Lung (tissue), 12 donors: Measurements from ENCODE around the gene STK32A. TPM values are rescaled to one million over a fixed set of nuclear protein-coding genes. Genes with fewer than 3 reads are reported as not detected.

Source experiments
- ATAC-seq: fragments of 200-7000 bp; cut with Tn5 transposase; one replicate; pipeline ENCODE4 v1.9.1; 2020; ENCODE audit warnings: moderate number of reproducible peaks; ENCODE audit not compliant: insufficient read depth, low FRiP score
- DNase-seq, 3 donors: peaks; one replicate each; pipeline ENCODE4 v3.0.0-alpha.2; 2013 to 2017
- H3K27ac ChIP-seq, 2 donors: one replicate each; pipeline ENCODE4 v1.5.1; 2013; ENCODE audit warnings: mild to moderate bottlenecking in 2 of 2, moderate library complexity in 2 of 2, control low read depth in 1 of 2, inconsistent platforms in 1 of 2, low read depth in 1 of 2, low read length in 1 of 2
- H3K27me3 ChIP-seq, 3 donors: one replicate each; pipeline ENCODE4 v1.5.1; 2013; ENCODE audit warnings: low read length in 2 of 3; ENCODE audit not compliant: control insufficient read depth in 3 of 3, insufficient read depth in 3 of 3
- H3K36me3 ChIP-seq, 4 donors: one replicate each; pipeline ENCODE4 v1.5.1; 2013; ENCODE audit warnings: low read length in 4 of 4, mild to moderate bottlenecking in 1 of 4, moderate library complexity in 1 of 4; ENCODE audit not compliant: control insufficient read depth in 4 of 4, insufficient read depth in 4 of 4
- H3K4me1 ChIP-seq, 5 donors: one replicate each; pipeline ENCODE4 v1.5.1; 2013; ENCODE audit warnings: low read length in 5 of 5, mild to moderate bottlenecking in 2 of 5, moderate library complexity in 1 of 5; ENCODE audit not compliant: control insufficient read depth in 5 of 5, insufficient read depth in 5 of 5
- H3K4me3 ChIP-seq: one replicate; pipeline ENCODE4 v1.5.1; 2013; ENCODE audit warnings: mild to moderate bottlenecking, control low read depth, moderate library complexity
- H3K9ac ChIP-seq, 2 donors: one replicate each; pipeline ENCODE4 v1.5.1; 2013; ENCODE audit warnings: low read length in 2 of 2, control low read depth in 1 of 2; ENCODE audit not compliant: insufficient read depth in 1 of 2
- H3K9me3 ChIP-seq, 4 donors: one replicate each; pipeline ENCODE4 v1.5.1; 2013; ENCODE audit warnings: low read length in 3 of 4, mild to moderate bottlenecking in 1 of 4, moderate library complexity in 1 of 4; ENCODE audit not compliant: control insufficient read depth in 4 of 4, insufficient read depth in 3 of 4
- WGBS, 2 donors: extraction: QIAGEN DNeasy Blood & Tissue Kit; methylation state at CpG; one replicate each; pipeline ENCODE4 v1.1.7; 2013; 5-methylcytosine and 5-hydroxymethylcytosine counted together
- polyA plus RNA-seq, 2 donors: library from polyadenylated mRNA; stranded (reverse); fragments of 200-250 nt; gene quantifications; one replicate each; pipeline ENCODE4 v1.2.1, GENCODE V29; 2013
- total RNA-seq, 2 donors: library from RNA; depleted of rRNA in 1 of 2; stranded (reverse); fragments of >200 nt in 1 of 2; gene quantifications; one replicate each; pipeline ENCODE4 v1.2.1, GENCODE V29; 2014 to 2021
- TF ChIP-seq, protein P1 (sequence below): IDR thresholded peaks from 2 replicates; pipeline ENCODE4 v1.5.1; 2012; ENCODE audit warnings: mild to moderate bottlenecking; ENCODE audit errors: control extremely low read depth, extremely low read depth
- donor health status: control.
- donor health status: control.
- donor health status: Bipolar disorder and iron deficiency.
- donor health status: healthy.
- donor health status: DM: yes; HTN: yes; CAD: no.

The STK32A gene
- total and polyA plus RNA-seq, 4 donors, result 1.1 to 8.7 (median 4.6) TPM

DNA sequence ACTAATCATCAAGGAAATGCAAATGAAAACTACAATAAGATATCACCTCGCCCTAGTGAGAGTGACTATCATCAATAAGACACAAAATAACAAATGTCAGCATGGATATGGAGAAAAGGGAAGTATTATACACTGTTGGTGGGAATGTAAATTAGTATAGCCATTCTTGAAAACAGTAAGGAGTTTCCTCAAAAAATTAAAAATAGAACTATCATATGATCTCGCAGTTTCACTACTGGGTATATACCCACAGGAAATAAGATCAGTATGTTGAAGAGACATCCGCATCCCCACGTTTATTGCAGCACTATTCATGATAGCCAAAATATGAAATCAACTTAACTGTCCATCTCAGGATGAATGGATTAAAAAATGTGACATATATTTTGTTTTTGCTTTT lies 31.6 kb upstream of the STK32A start:
- ATAC-seq, result no peak
- Histone ChIP-seq H3K4me3 (no peak overlapping the region), H3K27me3 (no peaks in the 10 kb centered on the region), H3K36me3 (no peaks in the 10 kb centered on the region), H3K4me1 (no peaks in the 10 kb centered on the region), H3K27ac (no peak overlapping the region), H3K9ac (no peak overlapping the region), H3K9me3 (no peaks in the 10 kb centered on the region)
- DNase-seq, result no peak
- TF ChIP-seq, protein P1, sequence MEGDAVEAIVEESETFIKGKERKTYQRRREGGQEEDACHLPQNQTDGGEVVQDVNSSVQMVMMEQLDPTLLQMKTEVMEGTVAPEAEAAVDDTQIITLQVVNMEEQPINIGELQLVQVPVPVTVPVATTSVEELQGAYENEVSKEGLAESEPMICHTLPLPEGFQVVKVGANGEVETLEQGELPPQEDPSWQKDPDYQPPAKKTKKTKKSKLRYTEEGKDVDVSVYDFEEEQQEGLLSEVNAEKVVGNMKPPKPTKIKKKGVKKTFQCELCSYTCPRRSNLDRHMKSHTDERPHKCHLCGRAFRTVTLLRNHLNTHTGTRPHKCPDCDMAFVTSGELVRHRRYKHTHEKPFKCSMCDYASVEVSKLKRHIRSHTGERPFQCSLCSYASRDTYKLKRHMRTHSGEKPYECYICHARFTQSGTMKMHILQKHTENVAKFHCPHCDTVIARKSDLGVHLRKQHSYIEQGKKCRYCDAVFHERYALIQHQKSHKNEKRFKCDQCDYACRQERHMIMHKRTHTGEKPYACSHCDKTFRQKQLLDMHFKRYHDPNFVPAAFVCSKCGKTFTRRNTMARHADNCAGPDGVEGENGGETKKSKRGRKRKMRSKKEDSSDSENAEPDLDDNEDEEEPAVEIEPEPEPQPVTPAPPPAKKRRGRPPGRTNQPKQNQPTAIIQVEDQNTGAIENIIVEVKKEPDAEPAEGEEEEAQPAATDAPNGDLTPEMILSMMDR, result no peak
- WGBS, 2 donors, result 35 to 61% methylated on average over 4 of the region's 4 CpGs

DNA sequence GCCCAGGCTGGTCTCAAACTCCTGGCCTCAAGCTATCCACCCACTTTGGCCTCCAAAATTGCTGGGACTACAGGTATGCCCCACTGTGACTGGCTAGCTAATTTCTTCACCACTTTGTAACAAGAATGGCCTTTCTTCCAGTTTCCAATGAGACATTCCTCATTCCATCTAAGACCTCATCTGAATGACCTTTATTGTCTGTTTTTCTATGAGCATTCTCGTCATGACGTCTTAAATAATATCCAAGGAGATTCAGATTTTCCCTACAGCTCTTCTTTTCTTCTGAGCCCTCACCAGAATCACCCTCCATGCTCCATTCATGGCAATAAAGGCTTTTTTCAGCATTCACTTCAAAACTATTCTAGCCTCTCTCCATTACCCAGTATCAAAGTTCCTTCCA lies 30.2 kb upstream of the STK32A start:
- H3K27ac ChIP-seq, result no peak overlapping the region
- H3K9ac ChIP-seq, result no peak overlapping the region
- H3K4me3 ChIP-seq, result no peak overlapping the region
- TF ChIP-seq, protein P1, result no peak
- WGBS, 2 donors, result 86 to 91% methylated on average over 2 of the region's 2 CpGs
- H3K9me3 ChIP-seq, result no peaks in the 10 kb centered on the region
- ATAC-seq (no peak), DNase-seq (no peak)
- H3K27me3 ChIP-seq, result no peaks in the 10 kb centered on the region
- H3K4me1 ChIP-seq, result no peaks in the 10 kb centered on the region
- no peaks in the 10 kb centered on the region for H3K36me3 ChIP-seq

- ATAC-seq (no peak), DNase-seq (peak in 1 of 3 donors; percentile 9)
- Histone ChIP-seq H3K4me1 (no peaks in the 10 kb centered on the region), H3K27me3 (no peaks in the 10 kb centered on the region), H3K4me3 (no peak overlapping the region), H3K36me3 (no peaks in the 10 kb centered on the region), H3K27ac (no peak overlapping the region), H3K9me3 (no peaks in the 10 kb centered on the region), H3K9ac (no peak overlapping the region)
- TF ChIP-seq, protein P1, result no peak
- WGBS, 2 donors, result 78 to 84% methylated on average over 1 of the region's 1 CpG
Measured at GRCh38 chr5:147208134-147208533, 26.7 kb upstream of the STK32A start.

- no peaks in the 10 kb centered on the region for H3K9me3 ChIP-seq
- 47 to 50% methylated on average over 9 of the region's 9 CpGs for WGBS, 2 donors
- no peaks in the 10 kb centered on the region for H3K27me3 ChIP-seq
- no peaks in the 10 kb centered on the region for H3K36me3 ChIP-seq
- DNase-seq, result peak in 1 of 3 donors; percentile 5
- no peak overlapping the region for H3K4me3 ChIP-seq
- ATAC-seq, result no peak
- no peaks in the 10 kb centered on the region for H3K4me1 ChIP-seq
- H3K27ac ChIP-seq, result no peak overlapping the region
- TF ChIP-seq, protein P1, result no peak
- no peak overlapping the region for H3K9ac ChIP-seq
Measured at GRCh38 chr5:147216552-147217154, 18.2 kb upstream of the STK32A start.
